Dermis microvascular lymphatic vessel endothelial cell (primary cell): Measurements from ENCODE around the gene DCC. TPM values are rescaled to one million over a fixed set of nuclear protein-coding genes. Genes with fewer than 3 reads are reported as not detected.
A peak's percentile ranks its signal among the peaks of the same experiment; 100 is the strongest.

Source experiments
- DNase-seq, 2 donors: peaks; one replicate each; pipeline versions ENCODE4 v3.0.0 to v3.0.0-alpha.2; 2010; ENCODE audit warnings: low read depth in 2 of 2
- total RNA-seq: library from RNA; depleted of rRNA; stranded (reverse); fragments of >200 nt; gene quantifications from 2 replicates; pipeline ENCODE4 v1.2.1, GENCODE V29; 2014

The DCC gene
- total RNA-seq, 1 donor from 2014 or later = not detected

- peak; percentile 11 to 37 for DNase-seq
These were observed 1228.1 kb downstream of the DCC start for GRCh38 chr18:53567929-53568574.
